CD4-positive, alpha-beta T cell treated with Interleukin-21 for 1 hour (primary cell): ENCODE measurements around the gene SPRR4.
"Not testable (repeated sequence)": the region's sequence is repeated elsewhere in the genome, so short reads cannot be mapped to it uniquely, and the experiment has no call there.

ENCODE experiments used
- DNase-seq: peaks from one replicate; pipeline ENCODE4 v3.0.0-alpha.2; 2020

The SPRR4 gene

GRCh38 chr1:152968248-152968647 is 2.2 kb upstream of the SPRR4 start:
- no peak for DNase-seq

- DNase-seq: no peak
These were observed 1.4 kb upstream of the SPRR4 start for GRCh38 chr1:152969036-152969435.

GRCh38 chr1:152972196-152972886 is 1.9 kb downstream of the SPRR4 start:
- no peak for DNase-seq

GRCh38 chr1:152976688-152977087 is 6.2 kb downstream of the SPRR4 start:
- no peak for DNase-seq

- no peak for DNase-seq
These were observed 7.2 kb downstream of the SPRR4 start for GRCh38 chr1:152977614-152978013.

- DNase-seq: no peak
These were observed 10.2 kb downstream of the SPRR4 start for GRCh38 chr1:152980676-152981075.

GRCh38 chr1:152981146-152981871 is 10.9 kb downstream of the SPRR4 start:
- DNase-seq: no peak

GRCh38 chr1:152982076-152982475 is 11.6 kb downstream of the SPRR4 start:
- DNase-seq: no peak

- DNase-seq: no peak
These were observed 12.8 kb downstream of the SPRR4 start for GRCh38 chr1:152983234-152983633.

- DNase-seq: no peak
These were observed 13.3 kb downstream of the SPRR4 start, which contains the start of gene SPRR1A for GRCh38 chr1:152983743-152984142. Gene SPRR1A, plus strand, starts transcription at chr1:152984081. Its CDS starts 1,150 bp downstream, at chr1:152985231.

- DNase-seq: no peak
These were observed 16.1 kb downstream of the SPRR4 start for GRCh38 chr1:152986578-152986977.

GRCh38 chr1:152993186-152993585 is 22.7 kb downstream of the SPRR4 start:
- no peak for DNase-seq

GRCh38 chr1:152995842-152996241 is 25.4 kb downstream of the SPRR4 start:
- no peak for DNase-seq

GRCh38 chr1:152996633-152997400 is 26.4 kb downstream of the SPRR4 start:
- no peak for DNase-seq

GRCh38 chr1:152997901-152998300 is 27.5 kb downstream of the SPRR4 start:
- no peak for DNase-seq

- DNase-seq: no peak
These were observed 28.0 kb downstream of the SPRR4 start for GRCh38 chr1:152998476-152998875.

- DNase-seq: no peak
These were observed 29.4 kb downstream of the SPRR4 start for GRCh38 chr1:152999818-153000217.

- no peak for DNase-seq
These were observed 29.8 kb downstream of the SPRR4 start for GRCh38 chr1:153000294-153000693.

GRCh38 chr1:153001382-153001781 is 30.9 kb downstream of the SPRR4 start, which contains the start of gene SPRR3:
Gene SPRR3, plus strand, starts transcription at chr1:153001749. Its CDS starts 1,272 bp downstream, at chr1:153003021.
- DNase-seq: no peak

- DNase-seq: not testable (repeated sequence)
These were observed 40.8 kb downstream of the SPRR4 start for GRCh38 chr1:153011235-153011758.

- not testable (repeated sequence) for DNase-seq
These were observed 51.4 kb downstream of the SPRR4 start for GRCh38 chr1:153021829-153022228.
